SU-DHL-6 (cell line): Measurements from ENCODE around the gene TRIM33.

Source experiments
- EZH2phosphoT487 ChIP-seq: fragments of 200-600 bp; sonication (generic), shearing (Covaris generic); conservative IDR thresholded peaks from 2 replicates; pipeline ENCODE4 v1.6.1; 2018; ENCODE audit warnings: mild to moderate bottlenecking, antibody characterized with exemption, low read length, moderate library complexity, mixed read lengths
- TF ChIP-seq, protein P1 (sequence below): fragments of 200-600 bp; sonication (generic); IDR thresholded peaks from one replicate; pipeline ENCODE4 v1.5.1; 2017; ENCODE audit warnings: antibody characterized with exemption, mild to moderate bottlenecking, low read length, moderate library complexity; ENCODE audit not compliant: insufficient read depth, poor library complexity, severe bottlenecking

GRCh38 chr1:114507513-114507912 is 3.5 kb downstream of the TRIM33 start:
- TF ChIP-seq, protein P1, sequence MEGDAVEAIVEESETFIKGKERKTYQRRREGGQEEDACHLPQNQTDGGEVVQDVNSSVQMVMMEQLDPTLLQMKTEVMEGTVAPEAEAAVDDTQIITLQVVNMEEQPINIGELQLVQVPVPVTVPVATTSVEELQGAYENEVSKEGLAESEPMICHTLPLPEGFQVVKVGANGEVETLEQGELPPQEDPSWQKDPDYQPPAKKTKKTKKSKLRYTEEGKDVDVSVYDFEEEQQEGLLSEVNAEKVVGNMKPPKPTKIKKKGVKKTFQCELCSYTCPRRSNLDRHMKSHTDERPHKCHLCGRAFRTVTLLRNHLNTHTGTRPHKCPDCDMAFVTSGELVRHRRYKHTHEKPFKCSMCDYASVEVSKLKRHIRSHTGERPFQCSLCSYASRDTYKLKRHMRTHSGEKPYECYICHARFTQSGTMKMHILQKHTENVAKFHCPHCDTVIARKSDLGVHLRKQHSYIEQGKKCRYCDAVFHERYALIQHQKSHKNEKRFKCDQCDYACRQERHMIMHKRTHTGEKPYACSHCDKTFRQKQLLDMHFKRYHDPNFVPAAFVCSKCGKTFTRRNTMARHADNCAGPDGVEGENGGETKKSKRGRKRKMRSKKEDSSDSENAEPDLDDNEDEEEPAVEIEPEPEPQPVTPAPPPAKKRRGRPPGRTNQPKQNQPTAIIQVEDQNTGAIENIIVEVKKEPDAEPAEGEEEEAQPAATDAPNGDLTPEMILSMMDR, result no peak
- no peak for TF ChIP-seq EZH2phosphoT487
